GM08714 (cell line): ENCODE results near the gene TRMT2A.
A peak's percentile ranks its signal among the peaks of the same experiment; 100 is the strongest.
"Not testable (repeated sequence)": the region's sequence is repeated elsewhere in the genome, so short reads cannot be mapped to it uniquely, and the experiment has no call there.

Experiments
- H3K4me3 ChIP-seq: fragments of 200-500 bp; sonication (Bioruptor generic); 2 replicates; pipeline ENCODE4 v1.5.1; 2014; ENCODE audit warnings: mild to moderate bottlenecking, low read length, inconsistent platforms
- ZNF274 ChIP-seq: IDR thresholded peaks from 2 replicates; pipeline ENCODE4 v1.6.1; 2012; ENCODE audit warnings: mild to moderate bottlenecking, low read depth, low read length

TRMT2A gene, protein sequence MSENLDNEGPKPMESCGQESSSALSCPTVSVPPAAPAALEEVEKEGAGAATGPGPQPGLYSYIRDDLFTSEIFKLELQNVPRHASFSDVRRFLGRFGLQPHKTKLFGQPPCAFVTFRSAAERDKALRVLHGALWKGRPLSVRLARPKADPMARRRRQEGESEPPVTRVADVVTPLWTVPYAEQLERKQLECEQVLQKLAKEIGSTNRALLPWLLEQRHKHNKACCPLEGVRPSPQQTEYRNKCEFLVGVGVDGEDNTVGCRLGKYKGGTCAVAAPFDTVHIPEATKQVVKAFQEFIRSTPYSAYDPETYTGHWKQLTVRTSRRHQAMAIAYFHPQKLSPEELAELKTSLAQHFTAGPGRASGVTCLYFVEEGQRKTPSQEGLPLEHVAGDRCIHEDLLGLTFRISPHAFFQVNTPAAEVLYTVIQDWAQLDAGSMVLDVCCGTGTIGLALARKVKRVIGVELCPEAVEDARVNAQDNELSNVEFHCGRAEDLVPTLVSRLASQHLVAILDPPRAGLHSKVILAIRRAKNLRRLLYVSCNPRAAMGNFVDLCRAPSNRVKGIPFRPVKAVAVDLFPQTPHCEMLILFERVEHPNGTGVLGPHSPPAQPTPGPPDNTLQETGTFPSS

DNA sequence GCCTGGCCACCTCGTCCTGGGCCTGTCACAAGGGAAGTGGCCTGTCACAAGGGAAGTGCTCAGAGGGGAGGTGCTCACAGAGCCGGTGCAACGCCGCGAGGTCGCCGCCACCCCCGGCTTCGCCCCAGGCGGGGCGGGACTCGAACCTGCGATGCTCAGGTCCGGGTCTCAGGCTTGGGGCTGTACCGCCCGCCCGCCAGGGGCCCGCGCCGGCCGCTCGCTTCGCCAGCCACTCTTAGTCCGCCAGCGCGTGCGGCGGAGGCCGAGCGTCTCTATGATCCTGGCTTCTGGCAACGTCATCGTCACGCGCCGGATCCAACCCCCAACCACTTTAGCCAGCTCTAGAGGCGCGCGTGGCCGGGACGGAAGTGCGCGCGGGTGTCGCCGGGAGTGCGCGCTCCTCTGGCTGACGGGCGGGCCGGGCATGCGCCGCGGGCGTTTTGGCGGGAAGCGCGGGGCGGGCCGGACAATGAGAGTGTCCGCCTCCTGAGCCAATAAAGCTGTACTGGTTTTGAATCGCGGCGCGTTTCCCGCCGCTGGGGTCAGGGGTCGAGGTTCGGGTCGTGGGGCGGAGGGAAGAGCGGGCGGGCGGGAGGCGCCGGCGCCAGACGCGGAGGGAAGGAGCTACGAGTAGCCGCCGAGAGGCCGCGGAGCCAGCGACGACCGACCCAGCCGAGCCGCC, at the start of gene TRMT2A:
Gene TRMT2A (minus strand): TSS at position 276 of the 682 bp plus-strand sequence. CDS start 320 bp downstream, outside the sequence.
- TF ChIP-seq ZNF274 = no peak
- peak within 1 kb of the TSS; percentile 89 for H3K4me3 ChIP-seq

DNA sequence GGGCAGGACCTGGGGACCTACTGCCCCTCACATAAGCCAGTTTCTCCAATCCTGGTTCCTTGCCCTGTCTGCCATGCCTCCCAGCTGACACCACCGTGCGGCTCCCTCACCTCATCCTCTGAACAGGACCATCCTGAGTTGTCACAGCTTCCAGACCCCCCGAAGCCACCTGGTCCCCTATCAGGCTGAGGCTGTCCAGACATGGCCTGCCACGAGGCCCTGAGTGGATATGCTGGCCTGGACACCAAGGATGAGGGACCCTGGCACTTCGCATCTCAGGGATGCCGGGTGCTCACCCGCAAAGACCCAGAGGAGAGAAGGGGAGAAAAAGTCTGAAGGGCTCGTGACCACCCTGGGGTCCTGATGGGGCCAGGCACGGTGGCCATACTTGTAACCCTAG, 49.7 kb upstream of the TRMT2A start:
- TF ChIP-seq ZNF274 = no peak
- no peak overlapping the region for H3K4me3 ChIP-seq

DNA sequence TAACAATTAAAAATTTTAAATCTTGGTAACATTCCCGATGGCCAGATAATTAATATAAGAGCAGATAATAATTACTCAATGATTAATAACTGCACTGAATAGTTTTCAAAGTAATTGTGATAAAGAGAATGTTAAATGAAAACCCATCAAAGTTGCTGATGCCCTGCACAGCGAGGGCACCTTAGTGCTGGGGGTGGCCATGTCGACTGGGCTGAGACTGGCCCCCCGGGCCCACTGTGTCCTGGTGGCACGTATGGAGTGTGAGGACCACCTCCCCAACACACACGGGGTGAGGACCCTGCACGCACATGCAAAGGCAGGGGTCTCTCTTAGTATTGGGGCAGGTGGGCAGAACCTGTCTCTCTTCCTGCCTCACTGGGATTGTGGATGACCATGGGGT, 48.9 kb upstream of the TRMT2A start:
- no peak for TF ChIP-seq ZNF274
- no peak overlapping the region for H3K4me3 ChIP-seq

DNA sequence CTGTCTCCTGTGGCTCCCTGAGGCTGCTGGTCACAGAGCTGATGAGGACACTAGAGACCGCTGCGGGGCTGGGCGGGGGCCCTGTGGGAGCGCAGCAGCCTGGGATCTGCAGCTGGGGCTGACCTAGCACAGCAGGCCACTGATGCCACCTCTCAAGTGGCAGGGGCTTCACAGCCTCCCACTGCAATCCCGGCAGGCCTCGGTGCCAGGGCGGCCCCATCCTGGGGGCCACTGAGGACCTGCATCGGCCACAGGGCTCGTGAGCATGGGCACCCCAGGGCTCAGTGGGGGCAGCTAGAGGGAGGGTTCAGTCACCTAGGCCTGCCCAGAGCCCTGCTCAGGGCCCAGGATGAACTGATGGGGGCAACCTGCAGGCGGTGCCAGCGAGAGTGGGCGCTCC, 48.4 kb upstream of the TRMT2A start:
- TF ChIP-seq ZNF274 = no peak
- no peak overlapping the region for H3K4me3 ChIP-seq

DNA sequence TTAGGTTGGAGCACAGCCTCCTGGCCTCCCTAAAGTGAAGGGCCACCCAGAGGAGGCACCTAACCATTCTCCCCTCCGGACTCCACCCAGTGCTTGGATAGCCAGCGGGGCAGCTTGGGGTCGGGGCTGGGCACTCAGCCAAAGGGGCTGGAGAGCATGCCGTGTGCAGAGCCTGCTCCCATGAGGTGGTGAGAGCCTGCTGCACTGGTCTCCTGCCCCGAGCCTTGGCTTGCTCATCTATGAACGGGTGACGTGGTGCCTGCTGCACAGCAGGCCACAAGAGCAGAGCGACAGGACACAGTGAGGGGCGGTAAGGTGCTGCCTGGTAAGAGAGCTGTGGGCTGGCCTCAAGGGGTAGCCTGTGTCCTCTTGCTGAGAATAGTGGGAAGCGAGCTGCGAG, 47.8 kb upstream of the TRMT2A start:
- no peak for TF ChIP-seq ZNF274
- H3K4me3 ChIP-seq = no peak overlapping the region

DNA sequence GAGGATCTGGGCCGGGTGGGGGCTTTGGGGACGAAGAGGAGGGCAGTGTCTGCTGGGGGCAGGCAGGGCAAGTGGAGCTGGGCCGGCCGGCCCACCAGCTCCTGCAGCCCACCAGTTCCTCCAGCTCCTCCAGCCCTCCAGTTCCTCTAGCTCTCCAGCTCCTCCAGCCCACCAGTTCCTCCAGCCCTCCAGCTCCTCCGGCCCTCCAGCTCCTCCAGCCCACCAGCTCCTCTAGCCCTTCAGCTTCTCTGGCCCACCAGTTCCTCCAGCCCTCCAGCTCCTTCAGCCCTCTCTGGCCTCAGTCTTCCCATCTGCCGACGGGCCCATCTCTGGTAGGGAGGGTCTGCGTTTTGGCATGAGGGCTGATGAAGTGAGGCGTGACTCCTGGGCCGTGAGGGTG, 43.0 kb upstream of the TRMT2A start:
- no peak overlapping the region for H3K4me3 ChIP-seq
- TF ChIP-seq ZNF274 = no peak

DNA sequence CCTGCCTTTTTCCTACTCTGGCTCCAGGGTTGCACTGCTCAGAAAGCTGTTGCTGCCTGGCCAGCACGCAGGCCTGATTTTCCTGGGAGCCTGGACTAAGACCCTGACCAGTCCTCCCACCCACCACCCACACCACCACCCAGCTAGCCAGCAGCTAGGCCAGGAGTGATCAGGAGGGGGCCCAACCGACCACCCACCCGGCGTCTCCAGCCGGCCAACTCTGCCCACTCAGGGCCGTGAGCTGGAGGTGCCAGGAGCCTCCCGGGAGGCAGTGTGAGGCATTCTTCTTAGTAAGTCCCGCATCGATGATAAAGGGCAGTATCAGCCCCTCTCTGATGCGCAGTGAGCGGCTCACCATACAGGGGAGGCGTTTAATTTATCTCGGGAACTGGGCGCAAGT, 42.5 kb upstream of the TRMT2A start:
- not testable (repeated sequence) for H3K4me3 ChIP-seq

DNA sequence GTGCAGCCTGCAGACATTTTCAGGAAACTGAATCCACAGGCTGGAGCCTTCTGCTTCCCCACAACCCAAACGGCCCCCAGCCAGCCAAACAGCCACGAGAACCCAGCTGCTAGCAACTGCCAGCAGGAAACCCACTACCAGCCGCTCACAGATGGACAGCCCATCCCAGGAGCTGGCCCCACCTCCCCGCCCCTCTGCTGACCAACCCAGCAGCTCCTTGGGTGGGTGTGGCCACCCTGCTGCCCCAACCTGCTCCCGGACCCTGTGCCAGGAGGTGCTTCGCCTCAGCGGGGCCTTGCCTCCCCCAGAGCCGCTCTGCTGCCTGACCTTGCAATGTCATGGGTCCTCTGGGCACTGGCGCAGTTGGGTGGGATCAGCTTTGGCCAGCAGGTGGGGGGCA, 42.0 kb upstream of the TRMT2A start:
- TF ChIP-seq ZNF274 = no peak
- no peak overlapping the region for H3K4me3 ChIP-seq

DNA sequence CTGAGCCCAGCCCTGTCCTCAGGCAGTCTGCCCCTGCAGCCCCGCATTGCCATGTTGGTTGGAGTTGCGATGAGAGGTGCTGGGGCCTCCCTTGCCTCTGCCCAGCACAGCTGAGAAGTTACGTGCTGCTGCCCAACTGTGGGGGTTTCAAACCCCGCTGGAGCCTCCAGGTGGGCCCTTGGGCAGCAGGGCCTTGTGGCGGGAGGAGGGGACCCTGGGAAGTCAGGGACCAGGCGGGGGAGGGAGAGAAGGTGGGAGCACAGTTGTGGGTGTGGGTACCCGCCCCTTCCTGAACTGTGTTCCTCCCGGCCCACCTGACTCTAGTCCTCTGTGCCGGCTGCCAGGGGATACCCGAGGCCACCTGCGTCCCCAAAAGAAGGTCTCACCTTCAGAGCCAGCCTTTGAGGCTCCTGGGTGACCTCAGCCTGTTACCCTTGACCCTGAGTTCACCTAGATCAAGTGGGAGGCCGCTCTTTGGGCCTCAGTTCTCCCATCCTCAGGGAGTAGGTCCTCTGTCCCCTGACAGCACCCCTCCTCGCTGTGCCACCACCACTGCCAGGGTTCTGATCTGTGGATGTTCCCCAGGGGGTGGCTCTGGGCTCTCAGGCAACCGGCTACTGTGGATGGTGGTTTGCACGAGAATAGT, 41.5 kb upstream of the TRMT2A start:
- H3K4me3 ChIP-seq = no peak overlapping the region
- TF ChIP-seq ZNF274 = no peak

DNA sequence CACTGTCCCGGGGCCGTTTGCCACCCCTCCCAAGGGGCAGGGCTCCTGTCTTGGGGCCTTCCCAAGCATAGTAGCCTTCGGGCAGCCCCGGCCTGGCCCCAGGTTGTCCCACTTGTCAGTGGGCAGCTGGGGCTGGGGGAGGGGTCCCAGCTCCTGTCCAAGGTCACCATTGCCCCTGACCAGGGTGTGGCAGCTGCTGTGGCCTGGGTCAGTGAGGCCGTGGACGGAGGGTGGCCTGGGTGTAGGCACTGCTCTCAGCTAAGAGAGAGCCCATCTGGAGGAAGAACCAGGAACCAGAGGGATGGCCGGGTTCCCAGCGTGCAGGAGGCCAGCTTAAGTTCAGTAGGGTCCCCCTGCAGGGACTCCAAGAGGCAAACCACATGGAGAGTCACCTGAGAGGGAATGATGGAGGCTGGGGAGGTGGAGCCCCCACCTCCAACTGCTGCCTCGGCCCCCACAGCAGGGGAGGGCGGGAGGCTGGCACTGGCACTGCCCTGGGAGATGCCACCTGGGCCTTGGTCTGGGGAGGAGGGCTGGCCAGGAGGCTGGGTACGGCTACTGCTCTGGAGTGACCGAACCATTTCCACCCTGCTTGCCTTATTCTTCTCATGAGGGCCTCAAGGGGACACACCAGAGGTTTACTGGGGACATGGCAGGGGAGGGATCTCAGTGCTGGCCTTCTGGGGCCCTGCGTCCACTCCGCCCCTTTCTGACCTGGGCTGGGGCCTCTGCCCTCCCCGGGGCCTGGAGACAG, 40.6 kb upstream of the TRMT2A start:
- no peak overlapping the region for H3K4me3 ChIP-seq

DNA sequence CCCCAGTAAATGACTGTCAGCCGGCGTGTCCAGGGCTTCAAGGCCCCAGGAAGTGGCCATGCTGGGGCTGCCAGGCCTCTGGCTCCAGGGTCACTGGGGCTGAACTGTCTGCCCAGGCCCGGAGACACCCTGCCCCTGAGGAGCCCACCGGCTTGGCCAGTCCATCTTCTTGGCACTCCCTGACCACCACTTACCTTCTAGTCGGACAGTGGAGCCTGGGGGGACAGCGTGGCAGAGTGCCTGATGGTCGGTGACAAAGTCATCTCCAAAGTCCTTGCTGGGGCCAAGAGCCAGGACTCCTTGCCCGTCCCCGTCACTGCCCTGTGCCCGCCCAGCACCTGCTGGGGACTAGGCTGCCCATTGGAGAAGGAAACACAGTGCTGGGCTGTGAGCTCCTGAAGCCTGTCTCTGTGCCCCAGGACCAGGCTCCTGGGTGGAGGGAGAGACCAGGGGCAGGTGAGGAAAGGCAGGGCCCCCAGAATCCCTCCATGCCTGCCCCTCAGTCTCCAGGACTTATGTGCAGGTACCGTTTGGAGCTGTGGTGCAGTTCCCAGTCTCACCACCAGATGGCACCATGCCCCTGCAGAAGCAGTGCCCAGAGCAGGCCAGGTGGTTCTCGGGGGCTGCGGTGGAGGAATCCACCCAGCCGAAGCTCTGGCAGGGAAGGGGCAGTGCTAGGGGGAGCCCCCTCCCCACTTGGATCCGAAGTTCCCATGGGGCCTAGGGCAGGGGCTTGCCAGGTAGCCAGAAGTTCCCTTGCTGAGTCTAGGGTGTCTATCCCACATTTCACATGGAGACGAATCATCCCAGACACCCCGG, 39.8 kb upstream of the TRMT2A start:
- no peak for TF ChIP-seq ZNF274

More for the DNA sequence above, 40.6 kb upstream of the TRMT2A start:
- TF ChIP-seq ZNF274 = no peak

DNA sequence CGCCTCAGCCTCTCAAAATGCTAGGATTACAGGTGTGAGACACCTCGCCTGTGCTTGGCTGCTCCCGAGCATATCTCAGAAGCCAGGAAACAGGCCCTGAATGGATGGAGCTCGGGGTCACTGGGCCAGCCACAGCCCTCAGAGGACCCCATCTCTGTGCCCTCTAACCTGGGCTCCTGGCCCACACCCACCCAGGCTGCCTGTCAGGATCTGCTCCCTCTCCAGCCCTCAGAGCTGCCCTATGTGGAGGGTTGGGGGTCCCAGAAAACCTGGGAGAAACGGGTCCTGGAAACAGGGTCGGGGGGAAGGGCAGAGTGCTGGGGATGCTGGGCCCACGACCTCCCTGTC, 39.0 kb upstream of the TRMT2A start:
- no peak for TF ChIP-seq ZNF274
- H3K4me3 ChIP-seq = no peak overlapping the region

More for the DNA sequence above, 39.8 kb upstream of the TRMT2A start:
- no peak overlapping the region for H3K4me3 ChIP-seq

DNA sequence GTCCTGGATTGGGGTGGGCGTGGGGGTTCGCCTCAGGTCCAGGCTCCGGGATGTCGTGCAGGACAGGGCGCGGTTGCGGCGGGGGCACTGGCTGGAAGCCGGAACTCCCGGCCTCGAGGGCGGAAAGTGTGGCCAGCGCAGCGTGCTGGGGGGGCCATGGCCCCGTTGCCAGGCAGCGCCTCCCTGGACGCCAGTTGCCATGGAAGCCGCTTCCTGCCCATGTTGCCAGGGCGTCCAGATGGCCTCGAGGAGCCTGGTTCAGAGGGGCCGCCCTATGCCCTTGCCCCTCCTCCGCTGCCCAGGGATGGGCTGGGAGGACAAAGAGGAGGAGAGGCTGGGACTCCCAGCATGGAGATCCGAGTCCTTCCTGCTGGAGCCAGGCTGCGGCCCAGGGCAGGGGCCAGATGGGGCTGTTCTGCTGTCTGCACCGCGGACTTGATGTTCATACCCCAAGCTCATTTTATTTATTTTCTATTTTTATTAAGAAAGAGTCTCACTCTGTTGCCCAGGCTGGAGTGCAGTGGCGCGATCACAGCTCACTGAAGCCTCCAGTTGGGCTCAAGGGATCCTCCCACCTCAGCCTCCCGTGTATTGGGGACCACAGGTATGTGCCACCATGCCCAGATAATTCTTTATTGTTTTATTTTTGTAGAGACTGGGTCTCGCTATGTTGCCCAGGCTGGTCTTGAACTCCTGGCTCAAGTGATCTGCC, 38.5 kb upstream of the TRMT2A start:
- no peak overlapping the region for H3K4me3 ChIP-seq
- no peak for TF ChIP-seq ZNF274
